A673 (cell line): ENCODE results near the gene ILKAP. TPM values are rescaled to one million over a fixed set of nuclear protein-coding genes. Genes with fewer than 3 reads are reported as not detected.

Source experiments
- BruUV-seq: library from RNA; stranded (reverse); fragments of 400-500 nt; replicated peaks from 2 replicates; lab custom pipeline; 2021; lab: Mats Ljungman, UMichigan
- CTCF ChIA-PET: fragments of 300-600 bp; sonication (Branson Sonifier 250); formaldehyde crosslinking; loops from one replicate; lab custom pipeline; 2022; ENCODE audit warnings: antibody characterized with exemption; lab: Charles Lee
- POLR2A ChIA-PET: fragments of 300-600 bp; sonication (Branson Sonifier 250); formaldehyde crosslinking; loops from one replicate; lab custom pipeline; 2022; ENCODE audit warnings: antibody characterized with exemption; ENCODE audit not compliant: low non-redundant PET; lab: Charles Lee
- DNase-seq: peaks from one replicate; pipeline ENCODE4 v3.0.0-alpha.2; 2015; ENCODE audit warnings: low spot score
- H3K27ac ChIP-seq: fragments of 200-600 bp; sonication (generic); 2 replicates; pipeline ENCODE4 v1.5.1; 2016; ENCODE audit warnings: mixed run types, low read depth, mild to moderate bottlenecking, mixed read lengths, antibody characterized with exemption, low read length; ENCODE audit not compliant: poor library complexity, severe bottlenecking
- H3K27me3 ChIP-seq: fragments of 200-600 bp; sonication (generic); replicated peaks from 2 replicates; pipeline ENCODE4 v1.6.1; 2017; ENCODE audit warnings: mixed run types, low read depth, mild to moderate bottlenecking, mixed read lengths, antibody characterized with exemption, low read length; ENCODE audit not compliant: insufficient read depth, poor library complexity
- H3K36me3 ChIP-seq: fragments of 200-600 bp; sonication (generic); 2 replicates; pipeline ENCODE4 v1.6.1; 2016; ENCODE audit warnings: mixed run types, mild to moderate bottlenecking, mixed read lengths, antibody characterized with exemption, low read length; ENCODE audit not compliant: insufficient read depth, poor library complexity, severe bottlenecking
- H3K4me1 ChIP-seq: fragments of 200-600 bp; sonication (generic); 2 replicates; pipeline ENCODE4 v1.6.1; 2017; ENCODE audit warnings: mixed run types, mild to moderate bottlenecking, mixed read lengths, antibody characterized with exemption, low read length; ENCODE audit not compliant: insufficient read depth, poor library complexity, severe bottlenecking
- H3K4me3 ChIP-seq: fragments of 200-600 bp; sonication (generic); 2 replicates; pipeline ENCODE4 v1.5.1; 2016; ENCODE audit warnings: low read depth, mixed run types, mild to moderate bottlenecking, mixed read lengths, low read length; ENCODE audit not compliant: poor library complexity, severe bottlenecking
- H3K9me3 ChIP-seq: fragments of 200-600 bp; sonication (generic); 2 replicates; pipeline ENCODE4 v1.6.1; 2016; ENCODE audit warnings: mixed run types, low read depth, mild to moderate bottlenecking, mixed read lengths, antibody characterized with exemption, low read length; ENCODE audit not compliant: poor library complexity, severe bottlenecking
- EZH2 ChIP-seq: fragments of 200-600 bp; sonication (generic); IDR thresholded peaks from 2 replicates; pipeline ENCODE4 v1.6.1; 2017; ENCODE audit warnings: borderline replicate concordance, low read depth, mild to moderate bottlenecking, mixed read lengths, antibody characterized with exemption, low read length; ENCODE audit not compliant: poor library complexity, severe bottlenecking
- intact Hi-C: fragments of 100-400 bp; cut with micrococcal nuclease; formaldehyde crosslinking; loops from one replicate; pipeline ENCODE4 v1.10.0; 2022; ENCODE audit not compliant: unreplicated experiment
- total RNA-seq: library from RNA; stranded (reverse); gene quantifications from 2 replicates; pipeline ENCODE4 v1.2.3, GENCODE V29; 2021
- TF ChIP-seq, protein P1 (sequence below): fragments of 300-800, 200-600 bp; sonication (generic); conservative IDR thresholded peaks from 2 replicates; pipeline ENCODE4 v1.5.1; 2017; ENCODE audit warnings: low read depth, mild to moderate bottlenecking, antibody characterized with exemption, low read length, moderate library complexity, mixed read lengths

Gene ILKAP
- total RNA-seq, 1 experiment from 2014 or later = 71.6 TPM

DNA sequence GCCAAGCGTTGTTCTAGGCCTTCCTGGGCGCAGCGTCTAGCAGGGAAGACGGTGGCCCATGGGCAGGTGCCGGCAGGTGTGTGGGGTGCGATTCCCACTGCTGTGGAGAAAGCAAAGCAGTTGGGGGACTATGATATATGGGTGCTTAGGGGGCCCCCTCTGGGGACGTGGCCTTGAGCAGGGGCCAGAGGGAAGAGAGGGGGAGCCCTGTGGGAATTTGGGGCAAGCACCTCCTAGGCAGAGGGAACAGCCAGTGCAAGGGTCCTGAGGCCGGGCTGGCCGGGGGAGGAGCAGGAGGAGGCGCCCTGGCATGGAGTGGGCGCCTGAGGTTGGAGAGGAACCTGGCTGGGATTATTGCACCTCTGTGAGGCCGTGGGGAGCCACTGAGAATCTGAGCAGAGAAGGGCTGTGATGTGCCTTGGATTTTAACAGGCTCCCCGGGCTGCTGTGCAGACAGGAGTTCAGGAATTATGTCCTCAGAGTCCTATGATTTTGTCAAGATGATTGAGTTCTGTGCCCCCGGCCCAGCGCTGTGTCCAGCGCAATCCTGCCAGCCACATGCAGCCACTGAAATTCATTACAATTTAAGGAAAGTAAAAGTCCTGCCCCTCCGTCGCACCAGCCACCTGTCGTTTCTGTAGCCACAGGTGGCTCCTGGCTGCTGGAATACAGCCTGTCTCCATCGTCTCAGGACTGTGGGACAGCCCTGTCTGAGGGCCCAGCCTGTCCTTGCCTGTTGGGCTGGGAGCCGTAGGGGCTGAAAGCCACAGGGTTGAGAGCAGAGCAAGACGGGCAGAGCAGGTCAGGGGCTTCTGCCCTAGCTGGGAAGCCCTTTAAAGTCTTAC, 74.1 kb downstream of the ILKAP start:
- BruUV-seq = no TSS peak
- TF ChIP-seq EZH2 = no peak
- H3K9me3 ChIP-seq = no peaks in the 10 kb centered on the region
- intact Hi-C loops = no loop called here
- ChIA-PET CTCF (no interaction called here), POLR2A (no interaction called here)
- H3K27ac ChIP-seq = no peak overlapping the region
- no peak for DNase-seq
- H3K4me3 ChIP-seq = no peak overlapping the region
- H3K27me3 ChIP-seq = no peaks in the 10 kb centered on the region
- H3K36me3 ChIP-seq = no peaks in the 10 kb centered on the region
- no peaks in the 10 kb centered on the region for H3K4me1 ChIP-seq

- Histone ChIP-seq H3K4me3 (no peak overlapping the region), H3K36me3 (no peaks in the 10 kb centered on the region), H3K9me3 (no peaks in the 10 kb centered on the region), H3K27me3 (no peaks in the 10 kb centered on the region), H3K4me1 (no peaks in the 10 kb centered on the region), H3K27ac (no peak overlapping the region)
- DNase-seq = no peak
- BruUV-seq = no TSS peak
- ChIA-PET POLR2A (no interaction called here), CTCF (no interaction called here)
- TF ChIP-seq, protein P1, sequence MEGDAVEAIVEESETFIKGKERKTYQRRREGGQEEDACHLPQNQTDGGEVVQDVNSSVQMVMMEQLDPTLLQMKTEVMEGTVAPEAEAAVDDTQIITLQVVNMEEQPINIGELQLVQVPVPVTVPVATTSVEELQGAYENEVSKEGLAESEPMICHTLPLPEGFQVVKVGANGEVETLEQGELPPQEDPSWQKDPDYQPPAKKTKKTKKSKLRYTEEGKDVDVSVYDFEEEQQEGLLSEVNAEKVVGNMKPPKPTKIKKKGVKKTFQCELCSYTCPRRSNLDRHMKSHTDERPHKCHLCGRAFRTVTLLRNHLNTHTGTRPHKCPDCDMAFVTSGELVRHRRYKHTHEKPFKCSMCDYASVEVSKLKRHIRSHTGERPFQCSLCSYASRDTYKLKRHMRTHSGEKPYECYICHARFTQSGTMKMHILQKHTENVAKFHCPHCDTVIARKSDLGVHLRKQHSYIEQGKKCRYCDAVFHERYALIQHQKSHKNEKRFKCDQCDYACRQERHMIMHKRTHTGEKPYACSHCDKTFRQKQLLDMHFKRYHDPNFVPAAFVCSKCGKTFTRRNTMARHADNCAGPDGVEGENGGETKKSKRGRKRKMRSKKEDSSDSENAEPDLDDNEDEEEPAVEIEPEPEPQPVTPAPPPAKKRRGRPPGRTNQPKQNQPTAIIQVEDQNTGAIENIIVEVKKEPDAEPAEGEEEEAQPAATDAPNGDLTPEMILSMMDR = no peak
- TF ChIP-seq EZH2 = no peak
- intact Hi-C loops = no loop called here
These were observed 74.9 kb downstream of the ILKAP start for GRCh38 chr2:238128534-238129001.

- Histone ChIP-seq H3K36me3 (no peaks in the 10 kb centered on the region), H3K27ac (no peak overlapping the region), H3K9me3 (no peaks in the 10 kb centered on the region), H3K4me1 (no peaks in the 10 kb centered on the region), H3K27me3 (no peaks in the 10 kb centered on the region), H3K4me3 (no peak overlapping the region)
- intact Hi-C loops = no loop called here
- DNase-seq = no peak
- CTCF ChIA-PET = no interaction called here
- POLR2A ChIA-PET = no interaction called here
- no TSS peak for BruUV-seq
- TF ChIP-seq, protein P1 = no peak
- no peak for TF ChIP-seq EZH2
These were observed 75.4 kb downstream of the ILKAP start for GRCh38 chr2:238128061-238128440.
